ENCODE results near the gene CCDC106.

The CCDC106 gene

GRCh38 chr19:55695511-55696290, 47.7 kb downstream of the CCDC106 start:
- H3K4me3 ChIP-seq (ENCODE audit: low read length) = no peak overlapping the region
- TF ChIP-seq CTCF (conservative IDR thresholded peaks at IDR 0.05; ENCODE audit: low read length) = no peak
- DNase-seq (ENCODE audit: low read depth) = no peak

- no peak for TF ChIP-seq CTCF (conservative IDR thresholded peaks at IDR 0.05; ENCODE audit: low read length)
- no peak overlapping the region for H3K4me3 ChIP-seq (ENCODE audit: low read length)
- DNase-seq (ENCODE audit: low read depth) = no peak
These were observed 48.5 kb downstream of the CCDC106 start for GRCh38 chr19:55696301-55697068.

GRCh38 chr19:55697069-55697440, 49.0 kb downstream of the CCDC106 start:
- no peak overlapping the region for H3K4me3 ChIP-seq (ENCODE audit: low read length)
- no peak for TF ChIP-seq CTCF (conservative IDR thresholded peaks at IDR 0.05; ENCODE audit: low read length)
- no peak for DNase-seq (ENCODE audit: low read depth)

- no peak overlapping the region for H3K4me3 ChIP-seq (ENCODE audit: low read length)
- DNase-seq (ENCODE audit: low read depth) = no peak
- TF ChIP-seq CTCF (conservative IDR thresholded peaks at IDR 0.05; ENCODE audit: low read length) = no peak
These were observed 49.7 kb downstream of the CCDC106 start for GRCh38 chr19:55697698-55698097.

- H3K4me3 ChIP-seq (ENCODE audit: low read length) = no peak overlapping the region
- no peak for DNase-seq (ENCODE audit: low read depth)
- TF ChIP-seq CTCF (conservative IDR thresholded peaks at IDR 0.05; ENCODE audit: low read length) = no peak
These were observed 50.2 kb downstream of the CCDC106 start for GRCh38 chr19:55698256-55698655.

- no peak for DNase-seq (ENCODE audit: low read depth)
- no peak for TF ChIP-seq CTCF (conservative IDR thresholded peaks at IDR 0.05; ENCODE audit: low read length)
- no peak overlapping the region for H3K4me3 ChIP-seq (ENCODE audit: low read length)
These were observed 51.2 kb downstream of the CCDC106 start for GRCh38 chr19:55699221-55699620.

- no peak for DNase-seq (ENCODE audit: low read depth)
- H3K4me3 ChIP-seq (ENCODE audit: low read length) = no peak overlapping the region
- no peak for TF ChIP-seq CTCF (conservative IDR thresholded peaks at IDR 0.05; ENCODE audit: low read length)
These were observed 52.8 kb downstream of the CCDC106 start for GRCh38 chr19:55700813-55701212.

Data from AG10803 (cell line).